GOT3 (cell line): ENCODE results near the gene NKTR.
"Not testable (repeated sequence)": the region's sequence is repeated elsewhere in the genome, so short reads cannot be mapped to it uniquely, and the experiment has no call there.

Source experiments
- DNase-seq: peaks from one replicate; lab custom pipeline; 2025; ENCODE audit warnings: mixed read lengths; lab: John Stamatoyannopoulos, UW

NKTR gene

GRCh38 chr3:42600111-42600957 lies at the start of gene NKTR:
NKTR (plus strand) TSS chr3:42600686; CDS start chr3:42601007, 321 bp downstream.
- DNase-seq, result peak; percentile 88

- DNase-seq, result no peak
Observed at GRCh38 chr3:42552830-42553229, 47.7 kb upstream of the NKTR start.

GRCh38 chr3:42556089-42556632 lies 44.3 kb upstream of the NKTR start:
- DNase-seq, result no peak

- DNase-seq, result not testable (repeated sequence)
Observed at GRCh38 chr3:42556817-42557216, 43.7 kb upstream of the NKTR start.

- no peak for DNase-seq
Observed at GRCh38 chr3:42557854-42558253, 42.6 kb upstream of the NKTR start.

GRCh38 chr3:42562047-42562907 lies 38.2 kb upstream of the NKTR start:
- no peak for DNase-seq

- no peak for DNase-seq
Observed at GRCh38 chr3:42569593-42570142, 30.8 kb upstream of the NKTR start.

- no peak for DNase-seq
Observed at GRCh38 chr3:42572278-42572677, 28.2 kb upstream of the NKTR start.

- DNase-seq, result no peak
Observed at GRCh38 chr3:42575137-42575741, 25.2 kb upstream of the NKTR start.

GRCh38 chr3:42578054-42578453 lies 22.4 kb upstream of the NKTR start:
- DNase-seq, result no peak

- not testable (repeated sequence) for DNase-seq
Observed at GRCh38 chr3:42579346-42579745, 21.1 kb upstream of the NKTR start.

GRCh38 chr3:42581400-42581708 lies 19.1 kb upstream of the NKTR start:
- no peak for DNase-seq

- peak; percentile 60 for DNase-seq
Observed at GRCh38 chr3:42581709-42582473, 18.6 kb upstream of the NKTR start, which contains the start of gene SEC22C. SEC22C (minus strand) TSS chr3:42581967; CDS start chr3:42569046, 12,921 bp downstream.

- no peak for DNase-seq
Observed at GRCh38 chr3:42582474-42583070, 17.9 kb upstream of the NKTR start.

GRCh38 chr3:42588625-42589024 lies 11.9 kb upstream of the NKTR start:
- no peak for DNase-seq

- DNase-seq, result no peak
Observed at GRCh38 chr3:42589382-42590109, 10.9 kb upstream of the NKTR start.

GRCh38 chr3:42590989-42591756 lies 9.3 kb upstream of the NKTR start:
- DNase-seq, result no peak

- no peak for DNase-seq
Observed at GRCh38 chr3:42591811-42592210, 8.7 kb upstream of the NKTR start.

- DNase-seq, result no peak
Observed at GRCh38 chr3:42593635-42594034, 6.9 kb upstream of the NKTR start.
